ENCODE measurements around the gene ACOX2. TPM values are rescaled to one million over a fixed set of nuclear protein-coding genes. Genes with fewer than 3 reads are reported as not detected.

Gene ACOX2
- total and polyA plus RNA-seq, 2 of the 8 experiments (the other 6 are each of a cell fraction or from before 2014, with no cell fraction given) = 3.2 to 9.2 TPM

- H4K8ac ChIP-seq (ENCODE audit: extremely low read depth, insufficient read depth, low read length) = no peak overlapping the region
- H3K79me1 ChIP-seq (ENCODE audit: low read depth, low read length) = no peaks in the 10 kb centered on the region
- no peak overlapping the region for H2BK120ac ChIP-seq (replicated peaks; ENCODE audit: low read depth, low read length)
- H3K4me3 ChIP-seq (ENCODE audit: extremely low read depth in 1 of 4, insufficient read depth in 2 of 4, low read depth in 3 of 4, low read length in 4 of 4) = no peak overlapping the region
- H2BK15ac ChIP-seq (ENCODE audit: low read length) = no peak overlapping the region
- H3K9ac ChIP-seq (replicated peaks in 1 of 4; ENCODE audit: extremely low read depth in 1 of 4, low read depth in 3 of 4, low read length in 3 of 4) = no peak overlapping the region
- no peak overlapping the region for H3K27ac ChIP-seq (ENCODE audit: low read depth, low read length)
- TF ChIP-seq BACH1 (IDR thresholded peaks at IDR 0.05; ENCODE audit: low read length) (no peak), SP4 (IDR thresholded peaks at IDR 0.05; ENCODE audit: low read length) (no peak), KDM5A (IDR thresholded peaks at IDR 0.05; ENCODE audit: low read length) (no peak), FOSL1 (IDR thresholded peaks at IDR 0.05; ENCODE audit: insufficient read depth, low read depth, low read length) (no peak), CHD1 (IDR thresholded peaks at IDR 0.05; ENCODE audit: low read depth, low read length) (no peak), CBX8 (IDR thresholded peaks at IDR 0.05; ENCODE audit: borderline replicate concordance, low read depth, low read length) (no peak), NRF1 (IDR thresholded peaks at IDR 0.05; ENCODE audit: low read depth, low read length) (no peak), BCL11A (IDR thresholded peaks at IDR 0.05; ENCODE audit: low read depth in 2 of 2, low read length in 2 of 2) (no peak), EZH2 (IDR thresholded peaks at IDR 0.05; ENCODE audit: low read depth, low read length, severe bottlenecking) (no peak), CREB1 (IDR thresholded peaks at IDR 0.05) (no peak), POLR2A (IDR thresholded peaks at IDR 0.05; ENCODE audit: control extremely low read depth in 1 of 2, low read depth in 2 of 2, low read length in 2 of 2) (no peak), TCF12 (IDR thresholded peaks at IDR 0.05; ENCODE audit: low read depth, low read length) (no peak)
- no peaks in the 10 kb centered on the region for H3K9me3 ChIP-seq (ENCODE audit: insufficient read depth in 2 of 2, low read depth in 1 of 2, low read length in 1 of 2)
- peaks cover 1 to 8% (median 7%) of the 10 kb centered on the region in 4 experiments; a peak in 5 of 7 replicates for H3K4me1 ChIP-seq (replicated peaks in 1 of 4; ENCODE audit: control insufficient read depth in 3 of 4, insufficient read depth in 4 of 4, low read length in 3 of 4)
- no peak overlapping the region for H2BK20ac ChIP-seq (ENCODE audit: low read length)
- H3K23me2 ChIP-seq (ENCODE audit: low read depth, low read length) = no peaks in the 10 kb centered on the region
- DNase-seq (ENCODE audit: low read depth in 1 of 2, low spot score in 2 of 2) (no peak), FAIRE-seq (no peak)
- WGBS, 2 experiments (ENCODE audit: extremely low coverage in 1 of 2, insufficient coverage in 1 of 2, insufficient read length in 1 of 2, insufficient replicate concordance in 2 of 2, low coverage in 1 of 2, low lambda C conversion rate in 2 of 2, missing lambda C conversion rate in 1 of 2) = 91% methylated on average over 5 of the region's 5 CpGs; no CpG with 5 or more reads in 1 of the 2 experiments
- no peak overlapping the region for H3K18ac ChIP-seq (ENCODE audit: extremely low read depth, low read length)
- H3K14ac ChIP-seq (ENCODE audit: insufficient read length) = no peak overlapping the region
- no peak overlapping the region for H4K91ac ChIP-seq (replicated peaks; ENCODE audit: insufficient read length, low read length)
- no peak overlapping the region for H4K5ac ChIP-seq (ENCODE audit: insufficient read length, low read depth, low read length)
- H2AFZ ChIP-seq (ENCODE audit: low read length) = no peak overlapping the region
- CTCF ChIA-PET (ENCODE audit: partially characterized antibody) = interaction anchor here (0.6 to 40.0 kb wide), 3 partner anchors 10 to 58 kb away, joined by 3 to 994 read pairs (median 201); no protein-coding TSS in a partner anchor
- no peaks in the 10 kb centered on the region for H4K20me1 ChIP-seq (replicated peaks in 1 of 2; ENCODE audit: control insufficient read depth in 1 of 2, insufficient read depth in 2 of 2, low read length in 2 of 2)
- H2BK12ac ChIP-seq (ENCODE audit: low read depth, low read length) = peak overlapping the region; percentile 41; the same call in 1 of the 2 replicates
- no peak overlapping the region for H3K56ac ChIP-seq (replicated peaks; ENCODE audit: insufficient read length, low read depth, low read length)
- H3K79me2 ChIP-seq (ENCODE audit: control insufficient read depth in 1 of 2, insufficient read depth in 2 of 2, low read length in 2 of 2) = no peaks in the 10 kb centered on the region
- peak overlapping the region; percentile 30; the same call in 1 of the 2 replicates for H2AK5ac ChIP-seq (ENCODE audit: low read depth, low read length)
- no peak overlapping the region for H3K4ac ChIP-seq (replicated peaks; ENCODE audit: insufficient read length, low read depth, low read length)
- no peaks in the 10 kb centered on the region for H3K36me3 ChIP-seq (ENCODE audit: control insufficient read depth in 2 of 4, insufficient read depth in 4 of 4, low read length in 3 of 4)
- peaks cover 0 to 2% (median 1%) of the 10 kb centered on the region in 4 experiments; a peak in 3 of 7 replicates for H3K27me3 ChIP-seq (replicated peaks in 1 of 4; ENCODE audit: control insufficient read depth in 3 of 4, extremely low read depth in 1 of 4, insufficient read depth in 3 of 4, low read length in 3 of 4)
- no peak overlapping the region for H2BK5ac ChIP-seq (ENCODE audit: low read depth, low read length)
- no peak overlapping the region for H3K23ac ChIP-seq (ENCODE audit: insufficient read length)
- POLR2A ChIA-PET (ENCODE audit: partially characterized antibody) = no interaction called here
- no peak overlapping the region for H3K4me2 ChIP-seq (ENCODE audit: insufficient read depth in 1 of 2, low read depth in 2 of 2, low read length in 2 of 2)
Observed at GRCh38 chr3:58578873-58579272, 41.9 kb upstream of the ACOX2 start.

All from H1 (cell line).